B cell (primary cell): ENCODE results near the gene TFCP2L1. TPM values are rescaled to one million over a fixed set of nuclear protein-coding genes. Genes with fewer than 3 reads are reported as not detected.

Source experiments
- ATAC-seq: fragments of 200-7000 bp; cut with Tn5 transposase; one replicate; pipeline ENCODE4 v1.10.0; 2021; ENCODE audit warnings: low read depth, mild to moderate bottlenecking, moderate number of reproducible peaks, moderate library complexity
- CTCF ChIA-PET: fragments of 350-600 bp; sonication (Branson Sonifier 250); formaldehyde crosslinking; loops from one replicate; lab custom pipeline; 2021; ENCODE audit warnings: antibody characterized with exemption, inconsistent platforms; lab: Charles Lee
- POLR2A ChIA-PET: fragments of 350-600 bp; sonication (Branson Sonifier 250); formaldehyde crosslinking; loops from one replicate; lab custom pipeline; 2021; ENCODE audit warnings: antibody characterized with exemption; lab: Charles Lee
- DNase-seq: peaks from one replicate; pipeline ENCODE4 v3.0.0; 2013
- H2AFZ ChIP-seq: 2 replicates; pipeline ENCODE4 v1.6.1; 2012; ENCODE audit warnings: mild to moderate bottlenecking, low read depth, low read length; ENCODE audit not compliant: insufficient read depth, poor library complexity, severe bottlenecking
- H3K27ac ChIP-seq, 2 donors: 1 replicate in 1 of 2; 2 replicates in 1 of 2; pipeline ENCODE4 v1.5.1; 2012 to 2013; ENCODE audit warnings: low read length in 2 of 2, mild to moderate bottlenecking in 2 of 2, moderate library complexity in 1 of 2
- H3K27me3 ChIP-seq, 4 experiments: fragments of 200-600 bp in 1 of 4; sonication (generic) in 1 of 4; replicated peaks in 1 of 4; 1 replicate in 2 of 4; 2 replicates in 2 of 4; pipeline versions ENCODE4 v1.6.1 to v1.7.0; 2013 to 2016; ENCODE audit warnings: low read length in 3 of 4, mild to moderate bottlenecking in 2 of 4, mixed read lengths in 1 of 4, moderate library complexity in 1 of 4; ENCODE audit not compliant: insufficient read depth in 4 of 4, control insufficient read depth in 3 of 4; ENCODE audit errors: control extremely low read depth in 1 of 4
- H3K36me3 ChIP-seq, 2 experiments: replicated peaks in 1 of 2; 1 replicate in 1 of 2; 2 replicates in 1 of 2; pipeline versions ENCODE4 v1.6.1 to v1.7.1; 2013; ENCODE audit warnings: low read length in 1 of 2; ENCODE audit not compliant: insufficient read depth in 2 of 2, control insufficient read depth in 1 of 2; ENCODE audit errors: control extremely low read depth in 1 of 2, extremely low read depth in 1 of 2
- H3K4me1 ChIP-seq, 2 donors: fragments of 200-600 bp in 1 of 2; sonication (generic) in 1 of 2; 1 replicate in 1 of 2; 2 replicates in 1 of 2; pipeline versions ENCODE4 v1.5.1 to v1.6.1; 2013 to 2017; ENCODE audit warnings: low read length in 2 of 2; ENCODE audit not compliant: control insufficient read depth in 2 of 2, insufficient read depth in 2 of 2
- H3K4me2 ChIP-seq: replicated peaks from 2 replicates; pipeline ENCODE3; 2012; ENCODE audit warnings: mild to moderate bottlenecking, low read depth, low read length; ENCODE audit not compliant: poor library complexity, severe bottlenecking
- H3K4me3 ChIP-seq, 5 experiments: fragments of 200-600 bp in 1 of 5; sonication (generic) in 1 of 5; 1 replicate in 3 of 5; 2 replicates in 2 of 5; pipeline versions ENCODE4 v1.5.1 to v1.7.0; 2011 to 2016; ENCODE audit warnings: low read length in 4 of 5, mild to moderate bottlenecking in 4 of 5, low read depth in 2 of 5, control low read depth in 1 of 5, moderate library complexity in 1 of 5; ENCODE audit not compliant: insufficient read depth in 1 of 5; ENCODE audit errors: control extremely low read depth in 1 of 5, extremely low read depth in 1 of 5
- H3K79me2 ChIP-seq: fragments of 200-600 bp; sonication (generic); one replicate; pipeline ENCODE4 v1.6.0; 2016; ENCODE audit warnings: low read length; ENCODE audit not compliant: control insufficient read depth, insufficient read depth
- H3K9ac ChIP-seq: fragments of 200-600 bp; sonication (generic); 2 replicates; pipeline ENCODE4 v1.6.1; 2017; ENCODE audit warnings: mild to moderate bottlenecking, low read length, moderate library complexity
- H3K9me3 ChIP-seq, 3 donors: one replicate each; pipeline versions ENCODE4 v1.6.1 to v1.7.1; 2013; ENCODE audit warnings: low read length in 2 of 3; ENCODE audit not compliant: control insufficient read depth in 2 of 3, insufficient read depth in 1 of 3; ENCODE audit errors: control extremely low read depth in 1 of 3
- H4K20me1 ChIP-seq: 2 replicates; pipeline ENCODE4 v1.6.0; 2012; ENCODE audit warnings: mild to moderate bottlenecking, low read length; ENCODE audit not compliant: insufficient read depth, control insufficient read depth, poor library complexity, severe bottlenecking
- H3K27ac Mint-ChIP-seq: one replicate; pipeline ENCODE4 v1.8.0; 2021; ENCODE audit warnings: mixed read lengths
- H3K27me3 Mint-ChIP-seq: one replicate; pipeline ENCODE4 v1.8.0; 2021; ENCODE audit warnings: mixed read lengths
- H3K4me1 Mint-ChIP-seq: one replicate; pipeline ENCODE4 v1.8.0; 2021; ENCODE audit warnings: mixed read lengths
- H3K4me3 Mint-ChIP-seq: one replicate; pipeline ENCODE4 v1.8.0; 2021; ENCODE audit warnings: mixed read lengths
- H3K9me3 Mint-ChIP-seq: one replicate; pipeline ENCODE4 v1.8.0; 2022; ENCODE audit warnings: mixed read lengths; ENCODE audit not compliant: insufficient read depth
- CTCF ChIP-seq: fragments of 200-600 bp; IDR thresholded peaks from one replicate; pipeline ENCODE4 v1.8.0; 2022; ENCODE audit warnings: antibody characterized with exemption, mild to moderate bottlenecking
- EZH2 ChIP-seq: IDR thresholded peaks from 2 replicates; pipeline ENCODE4 v1.6.1; 2012; ENCODE audit warnings: borderline replicate concordance, low read depth, mild to moderate bottlenecking, moderate library complexity, low read length; ENCODE audit not compliant: insufficient read depth, poor library complexity, severe bottlenecking
- WGBS: methylation state at CpG from one replicate; pipeline ENCODE4 v1.1.5; 2013; ENCODE audit warnings: missing lambda C conversion rate; ENCODE audit not compliant: insufficient coverage; 5-methylcytosine and 5-hydroxymethylcytosine counted together
- intact Hi-C: fragments of 100-400 bp; cut with micrococcal nuclease; formaldehyde crosslinking; loops from one replicate; pipeline ENCODE4 v1.10.0; 2022
- polyA plus RNA-seq: library from polyadenylated mRNA; depleted of rRNA; stranded (reverse); fragments of >200 nt; gene quantifications from 2 replicates; pipeline ENCODE4 v1.2.3, GENCODE V29; 2012
- total RNA-seq, 2 donors: library from RNA; stranded (reverse); fragments of 120-200 nt in 1 of 2; gene quantifications; 1 replicate in 1 of 2; 2 replicates in 1 of 2; pipeline versions ENCODE4 v1.2.3 to v1.2.4, GENCODE V29; 2013 to 2022

Gene TFCP2L1
- total and polyA plus RNA-seq, 2 donors (not counting 1 experiment from before 2014, with no cell fraction given): 0.03 TPM; not detected in 1

GRCh38 chr2:121178730-121179129, 106.3 kb downstream of the TFCP2L1 start:
- H3K27me3 Mint-ChIP-seq: peaks cover 12% of the 10 kb centered on the region
- intact Hi-C loops: no loop called here
- ChIA-PET POLR2A (no interaction called here), CTCF (no interaction called here)
- H3K79me2 ChIP-seq: no peaks in the 10 kb centered on the region
- no peaks in the 10 kb centered on the region for H3K4me1 ChIP-seq
- H3K27ac ChIP-seq: no peak overlapping the region
- H3K4me2 ChIP-seq: no peak overlapping the region
- no peak overlapping the region for H3K4me3 ChIP-seq
- no peaks in the 10 kb centered on the region for H3K27me3 ChIP-seq
- no peaks in the 10 kb centered on the region for H3K4me1 Mint-ChIP-seq
- H3K27ac Mint-ChIP-seq: no peak overlapping the region
- TF ChIP-seq EZH2 (no peak), CTCF (no peak)
- no peak overlapping the region for H3K9ac ChIP-seq
- no peaks in the 10 kb centered on the region for H3K36me3 ChIP-seq
- 98% methylated on average over 5 of the region's 11 CpGs for WGBS
- no peaks in the 10 kb centered on the region for H4K20me1 ChIP-seq
- H3K9me3 Mint-ChIP-seq: no peaks in the 10 kb centered on the region
- no peak overlapping the region for H2AFZ ChIP-seq
- no peak overlapping the region for H3K4me3 Mint-ChIP-seq
- DNase-seq: no peak
- H3K9me3 ChIP-seq: no peaks in the 10 kb centered on the region
- ATAC-seq: no peak

- POLR2A ChIA-PET: no interaction called here
- intact Hi-C loops: no loop called here
- Mint-ChIP-seq H3K4me3 (no peak overlapping the region), H3K27me3 (peaks cover 15% of the 10 kb centered on the region), H3K4me1 (no peaks in the 10 kb centered on the region), H3K27ac (no peak overlapping the region), H3K9me3 (no peaks in the 10 kb centered on the region)
- Histone ChIP-seq H4K20me1 (no peaks in the 10 kb centered on the region), H3K27ac (no peak overlapping the region), H2AFZ (no peak overlapping the region), H3K9me3 (no peaks in the 10 kb centered on the region), H3K4me1 (no peaks in the 10 kb centered on the region), H3K4me2 (no peak overlapping the region), H3K36me3 (no peaks in the 10 kb centered on the region), H3K4me3 (no peak overlapping the region), H3K27me3 (no peaks in the 10 kb centered on the region), H3K9ac (no peak overlapping the region), H3K79me2 (no peaks in the 10 kb centered on the region)
- WGBS: no CpG with 5 or more reads among the region's 1 CpG
- DNase-seq (no peak), ATAC-seq (no peak)
- TF ChIP-seq CTCF (no peak), EZH2 (no peak)
- CTCF ChIA-PET: interaction anchor here (0.6 kb wide), 1 partner anchor 670 kb away, joined by 3 read pairs; no protein-coding TSS in a partner anchor
Measured at GRCh38 chr2:121177896-121178295, 107.1 kb downstream of the TFCP2L1 start.
